Activated CD4-positive, alpha-beta T cell treated with anti-CD3 and anti-CD28 coated beads, Interleukin-2, amount 10 ng/mL, durations not matched to agents 7 days and 5 days (primary cell): ENCODE results near the gene IGLL1. TPM values are rescaled to one million over a fixed set of nuclear protein-coding genes. Genes with fewer than 3 reads are reported as not detected.
"Not testable (repeated sequence)": the region's sequence is repeated elsewhere in the genome, so short reads cannot be mapped to it uniquely, and the experiment has no call there.

ENCODE experiments used
- CTCF ChIA-PET: fragments of 350-600 bp; sonication (Branson Sonifier 250); formaldehyde crosslinking; loops from one replicate; lab custom pipeline; 2021; ENCODE audit warnings: antibody characterized with exemption; lab: Charles Lee
- POLR2A ChIA-PET: fragments of 350-600 bp; sonication (Branson Sonifier 250); formaldehyde crosslinking; loops from one replicate; lab custom pipeline; 2021; ENCODE audit warnings: antibody characterized with exemption; lab: Charles Lee
- DNase-seq: peaks from one replicate; pipeline ENCODE4 v3.0.0-alpha.2; 2020
- H3K27ac Mint-ChIP-seq: one replicate; pipeline ENCODE4 v1.8.0; 2021; ENCODE audit warnings: mild to moderate bottlenecking, moderate library complexity, mixed read lengths
- H3K27me3 Mint-ChIP-seq: one replicate; pipeline ENCODE4 v1.8.0; 2021; ENCODE audit warnings: mixed read lengths
- H3K36me3 Mint-ChIP-seq: one replicate; pipeline ENCODE4 v1.8.0; 2021; ENCODE audit warnings: low read depth, mixed read lengths
- H3K4me1 Mint-ChIP-seq: one replicate; pipeline ENCODE4 v1.8.0; 2021; ENCODE audit warnings: mixed read lengths
- H3K4me3 Mint-ChIP-seq: one replicate; pipeline ENCODE4 v1.8.0; 2021; ENCODE audit warnings: mild to moderate bottlenecking, moderate library complexity, mixed read lengths
- H3K9me3 Mint-ChIP-seq: one replicate; pipeline ENCODE4 v1.8.0; 2021; ENCODE audit warnings: mixed read lengths
- total RNA-seq, 2 experiments: library from RNA; stranded (reverse); gene quantifications; one replicate each; pipeline ENCODE4 v1.2.3, GENCODE V29; 2021

Gene IGLL1
- total RNA-seq: not detected

- DNase-seq: no peak
- peaks cover 14% of the 10 kb centered on the region for H3K4me1 Mint-ChIP-seq
- CTCF ChIA-PET: interaction anchor here (0.6 to 1.3 kb wide), 5 partner anchors 10 to 53 kb away, joined by 3 read pairs; no protein-coding TSS in a partner anchor
- H3K27ac Mint-ChIP-seq: no peak within 1 kb of the TSS
- peaks cover 34% of the 10 kb centered on the region for H3K27me3 Mint-ChIP-seq
- no peak within 1 kb of the TSS for H3K4me3 Mint-ChIP-seq
- POLR2A ChIA-PET: no interaction called here
- no peaks in the 10 kb centered on the region for H3K36me3 Mint-ChIP-seq
- no peaks in the 10 kb centered on the region for H3K9me3 Mint-ChIP-seq
These were observed at the start of gene IGLL1 for GRCh38 chr22:23579870-23580575. IGLL1 (minus strand) TSS chr22:23580290; CDS start chr22:23580190, 100 bp downstream.

GRCh38 chr22:23628056-23628743 is 48.1 kb upstream of the IGLL1 start:
- H3K4me1 Mint-ChIP-seq: peaks cover 10% of the 10 kb centered on the region
- POLR2A ChIA-PET, H3K4me3 Mint-ChIP-seq: not testable (repeated sequence)

GRCh38 chr22:23627401-23628055 is 47.4 kb upstream of the IGLL1 start:
- peaks cover 10% of the 10 kb centered on the region for H3K4me1 Mint-ChIP-seq
- H3K9me3 Mint-ChIP-seq, H3K36me3 Mint-ChIP-seq, H3K4me3 Mint-ChIP-seq, POLR2A ChIA-PET, H3K27me3 Mint-ChIP-seq: not testable (repeated sequence)
- peak overlapping the region; percentile 9 for H3K27ac Mint-ChIP-seq
- CTCF ChIA-PET: interaction anchor here (0.6 to 1.6 kb wide), 3 partner anchors 15 to 242 kb away, joined by 3 to 5 read pairs (median 4); no protein-coding TSS in a partner anchor
- DNase-seq: peak; percentile 66

More at GRCh38 chr22:23628056-23628743, 48.1 kb upstream of the IGLL1 start:
- not testable (repeated sequence) for H3K36me3 Mint-ChIP-seq, H3K27ac Mint-ChIP-seq, H3K9me3 Mint-ChIP-seq, DNase-seq, H3K27me3 Mint-ChIP-seq
- CTCF ChIA-PET: interaction anchor here (0.6 to 1.6 kb wide), 3 partner anchors 15 to 241 kb away, joined by 3 to 5 read pairs (median 4); no protein-coding TSS in a partner anchor

- Mint-ChIP-seq H3K27me3 (no peaks in the 10 kb centered on the region), H3K4me3 (no peak overlapping the region), H3K4me1 (peaks cover 3% of the 10 kb centered on the region), H3K27ac (no peak overlapping the region), H3K36me3 (no peaks in the 10 kb centered on the region), H3K9me3 (no peaks in the 10 kb centered on the region)
- DNase-seq: no peak
- ChIA-PET POLR2A (no interaction called here), CTCF (no interaction called here)
These were observed 46.3 kb upstream of the IGLL1 start for GRCh38 chr22:23626286-23626975.

GRCh38 chr22:23622634-23623033 is 42.5 kb upstream of the IGLL1 start:
- no peaks in the 10 kb centered on the region for H3K36me3 Mint-ChIP-seq
- H3K4me1 Mint-ChIP-seq: peaks cover 3% of the 10 kb centered on the region
- POLR2A ChIA-PET: no interaction called here
- CTCF ChIA-PET: interaction anchor here (0.6 kb wide), 1 partner anchor 227 kb away, joined by 3 read pairs; no protein-coding TSS in a partner anchor
- H3K9me3 Mint-ChIP-seq: no peaks in the 10 kb centered on the region
- DNase-seq: no peak
- H3K27me3 Mint-ChIP-seq: no peaks in the 10 kb centered on the region
- H3K4me3 Mint-ChIP-seq: no peak overlapping the region
- no peak overlapping the region for H3K27ac Mint-ChIP-seq

GRCh38 chr22:23621916-23622315 is 41.8 kb upstream of the IGLL1 start:
- H3K9me3 Mint-ChIP-seq, CTCF ChIA-PET, H3K27ac Mint-ChIP-seq, DNase-seq, H3K4me1 Mint-ChIP-seq, POLR2A ChIA-PET, H3K36me3 Mint-ChIP-seq, H3K4me3 Mint-ChIP-seq, H3K27me3 Mint-ChIP-seq: not testable (repeated sequence)

GRCh38 chr22:23621082-23621780 is 41.1 kb upstream of the IGLL1 start:
- ChIA-PET POLR2A (no interaction called here), CTCF (no interaction called here)
- Mint-ChIP-seq H3K9me3 (no peaks in the 10 kb centered on the region), H3K36me3 (no peaks in the 10 kb centered on the region), H3K4me3 (no peak overlapping the region), H3K4me1 (no peaks in the 10 kb centered on the region), H3K27ac (no peak overlapping the region), H3K27me3 (no peaks in the 10 kb centered on the region)
- DNase-seq: no peak

- POLR2A ChIA-PET: no interaction called here
- Mint-ChIP-seq H3K27me3 (no peaks in the 10 kb centered on the region), H3K4me3 (no peak overlapping the region), H3K27ac (no peak overlapping the region), H3K4me1 (peaks cover 16% of the 10 kb centered on the region), H3K36me3 (no peaks in the 10 kb centered on the region), H3K9me3 (no peaks in the 10 kb centered on the region)
- CTCF ChIA-PET: interaction anchor here (1.1 kb wide), 1 partner anchor 281 kb away, joined by 3 read pairs; the partner anchor contains the start of gene MIF
- no peak for DNase-seq
These were observed 33.3 kb upstream of the IGLL1 start for GRCh38 chr22:23613193-23613972.

GRCh38 chr22:23609983-23610781 is 30.1 kb upstream of the IGLL1 start:
- Mint-ChIP-seq H3K36me3 (no peaks in the 10 kb centered on the region), H3K27me3 (no peaks in the 10 kb centered on the region), H3K4me1 (peaks cover 16% of the 10 kb centered on the region), H3K27ac (peak overlapping the region; percentile 10), H3K4me3 (no peak overlapping the region), H3K9me3 (no peaks in the 10 kb centered on the region)
- ChIA-PET POLR2A (no interaction called here), CTCF (interaction anchor here (1.0 kb wide), 1 partner anchor 19 kb away, joined by 3 read pairs; no protein-coding TSS in a partner anchor)
- DNase-seq: no peak

- Mint-ChIP-seq H3K4me3 (no peak overlapping the region), H3K27ac (no peak overlapping the region)
These were observed 28.5 kb upstream of the IGLL1 start for GRCh38 chr22:23608583-23608982.

More at GRCh38 chr22:23608583-23608982, 28.5 kb upstream of the IGLL1 start:
- Mint-ChIP-seq H3K4me1 (peaks cover 16% of the 10 kb centered on the region), H3K36me3 (no peaks in the 10 kb centered on the region), H3K9me3 (no peaks in the 10 kb centered on the region), H3K27me3 (no peaks in the 10 kb centered on the region)
- DNase-seq: no peak
- ChIA-PET CTCF (no interaction called here), POLR2A (no interaction called here)
